ENCODE data around the gene RARA. TPM values are rescaled to one million over a fixed set of nuclear protein-coding genes. Genes with fewer than 3 reads are reported as not detected.
A peak's percentile ranks its signal among the peaks of the same experiment; 100 is the strongest.

The RARA gene
- total and polyA plus RNA-seq, 2 of the 4 experiments (the other 2 are of a cell fraction), result 9.0 to 12.7 TPM

- intact Hi-C loops (cut with micrococcal nuclease) (loop anchor here (2.0 to 5.0 kb wide), 3 partner anchors 24 to 140 kb away; no protein-coding TSS in a partner anchor), in situ Hi-C loops (cut with MboI; ENCODE audit: low sequenced_read_pairs) (no loop called here), dilution Hi-C loops (cut with HindIII; ENCODE audit: low sequenced_read_pairs, unreplicated experiment) (no loop called here)
- Histone ChIP-seq H2AK5ac (ENCODE audit: low read depth, low read length) (peak overlapping the region; percentile 91), H3K79me1 (ENCODE audit: low read depth in 1 of 2, low read length in 2 of 2) (peaks cover 34 to 87% of the 10 kb centered on the region in 2 experiments; a peak in 3 of 4 replicates), H3K27ac (ENCODE audit: insufficient read depth, low read length) (peak overlapping the region; percentile 87), H4K5ac (ENCODE audit: low read depth, low read length) (peak overlapping the region; percentile 24), H3K14ac (replicated peaks; ENCODE audit: low read depth, low read length) (peak overlapping the region; percentile 96), H3K9ac (ENCODE audit: low read depth, low read length) (peak overlapping the region; percentile 77), H3K4me2 (ENCODE audit: low read depth, low read length) (peak overlapping the region; percentile 83), H2BK20ac (ENCODE audit: low read depth, low read length) (no peak overlapping the region), H2BK5ac (ENCODE audit: low read depth, low read length, poor library complexity, severe bottlenecking) (peak overlapping the region; percentile 85), H3K4me1 (ENCODE audit: control insufficient read depth, insufficient read depth, low read length) (peaks cover 39% of the 10 kb centered on the region), H4K8ac (ENCODE audit: low read depth in 2 of 2, low read length in 2 of 2) (peak overlapping the region; percentile 67 to 73), H3K23ac (ENCODE audit: low read depth, low read length) (peak overlapping the region; percentile 96), H3K36me3 (ENCODE audit: control insufficient read depth, insufficient read depth, low read length) (peaks cover 1% of the 10 kb centered on the region; the same call in 1 of the 2 replicates), H3K9me1 (ENCODE audit: insufficient read depth, low read length) (peaks cover 25% of the 10 kb centered on the region), H2AK9ac (replicated peaks; ENCODE audit: low read depth, low read length, poor library complexity) (peak overlapping the region; percentile 97), H4K91ac (ENCODE audit: insufficient read depth, low read depth, low read length) (peak overlapping the region; percentile 86), H3K18ac (ENCODE audit: low read depth, low read length) (peak overlapping the region; percentile 31), H2AFZ (replicated peaks; ENCODE audit: low read length, poor library complexity) (peak overlapping the region; percentile 84), H4K20me1 (ENCODE audit: insufficient read depth, low read length) (peaks cover 53% of the 10 kb centered on the region), H3K9me3 (ENCODE audit: control insufficient read depth, insufficient read depth, low read length) (no peaks in the 10 kb centered on the region), H3K4ac (ENCODE audit: low read depth, low read length) (peak overlapping the region; percentile 96), H3K4me3 (ENCODE audit: insufficient read depth, low read depth, low read length) (peak overlapping the region; percentile 82), H2BK120ac (ENCODE audit: low read depth, low read length) (peak overlapping the region; percentile 77), H3K56ac (ENCODE audit: extremely low read depth, insufficient read depth, low read length) (peak overlapping the region; percentile 88; the same call in 1 of the 2 replicates), H3K27me3 (ENCODE audit: control insufficient read depth, insufficient read depth, low read length) (no peaks in the 10 kb centered on the region), H2BK15ac (ENCODE audit: low read depth, low read length) (peak overlapping the region; percentile 79; the same call in 2 of the 3 replicates)
- no peak for DNase-seq
- POLR2A ChIA-PET (ENCODE audit: unreplicated experiment), result no interaction called here
- WGBS, 2 experiments (ENCODE audit: extremely low coverage in 2 of 2, insufficient read length in 1 of 2), result 4% methylated on average over 7 of the region's 38 CpGs; no CpG with 5 or more reads in 1 of the 2 experiments
- ATAC-seq (ENCODE audit: low read depth), result no peak
- CTCF ChIA-PET, result interaction anchor here (1.6 kb wide), 1 partner anchor 12 kb away, joined by 4 read pairs; no protein-coding TSS in a partner anchor
- no TSS peak for BruUV-seq (replicated peaks)
- 0 out of 2 replicates have a peak, but pooled peaks have one; percentile 43 for TF ChIP-seq CHD1 (IDR thresholded peaks at IDR 0.05; ENCODE audit: low read depth, low read length)
- peak; percentile 68; the same call in 1 of the 2 replicates for TF ChIP-seq POLR2A (IDR thresholded peaks at IDR 0.05; ENCODE audit: low read depth, low read length)
- TF ChIP-seq RCOR1 (IDR thresholded peaks at IDR 0.05; ENCODE audit: insufficient replicate concordance, low read length), result no peak
- TF ChIP-seq, protein P1, sequence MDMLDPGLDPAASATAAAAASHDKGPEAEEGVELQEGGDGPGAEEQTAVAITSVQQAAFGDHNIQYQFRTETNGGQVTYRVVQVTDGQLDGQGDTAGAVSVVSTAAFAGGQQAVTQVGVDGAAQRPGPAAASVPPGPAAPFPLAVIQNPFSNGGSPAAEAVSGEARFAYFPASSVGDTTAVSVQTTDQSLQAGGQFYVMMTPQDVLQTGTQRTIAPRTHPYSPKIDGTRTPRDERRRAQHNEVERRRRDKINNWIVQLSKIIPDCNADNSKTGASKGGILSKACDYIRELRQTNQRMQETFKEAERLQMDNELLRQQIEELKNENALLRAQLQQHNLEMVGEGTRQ (IDR thresholded peaks at IDR 0.05; ENCODE audit: low read depth, low read length), result no peak
These were observed 33.7 kb downstream of the RARA start for GRCh38 chr17:40342504-40343218.

Data from IMR-90 (cell line).